GM12878 (cell line): Measurements from ENCODE around the gene KISS1R. TPM values are rescaled to one million over a fixed set of nuclear protein-coding genes. Genes with fewer than 3 reads are reported as not detected.
"Not testable (repeated sequence)": the region's sequence is repeated elsewhere in the genome, so short reads cannot be mapped to it uniquely, and the experiment has no call there.

Experiments
- ATAC-seq: fragments of 200-7000 bp; cut with Tn5 transposase; 3 replicates; pipeline ENCODE4 v1.9.1; 2020; ENCODE audit warnings: mild to moderate bottlenecking, moderate library complexity
- BruUV-seq: library from RNA; stranded (reverse); fragments of 400-500 nt; replicated peaks from 2 replicates; lab custom pipeline; 2021; lab: Mats Ljungman, UMichigan
- CTCF ChIA-PET: fragments of 300-600 bp; sonication (Branson Sonifier 250); formaldehyde crosslinking; extraction: SDS; loops from one replicate; lab custom pipeline; 2021; ENCODE audit warnings: inconsistent platforms; lab: Yijun Ruan, JAX
- POLR2A ChIA-PET: fragments of 350-600 bp; formaldehyde crosslinking; extraction: SDS; loops from one replicate; lab custom pipeline; 2021; ENCODE audit warnings: inconsistent platforms; lab: Charles Lee
- RAD21 ChIA-PET: fragments of 300-600 bp; sonication (Branson Sonifier 250); formaldehyde crosslinking; loops from one replicate; lab custom pipeline; 2023; ENCODE audit warnings: antibody characterized with exemption; ENCODE audit not compliant: unreplicated experiment; lab: Charles Lee
- SMC1A ChIA-PET: fragments of 300-600 bp; sonication (Branson Sonifier 250); formaldehyde crosslinking; loops from one replicate; lab custom pipeline; 2023; ENCODE audit not compliant: unreplicated experiment, uncharacterized antibody; lab: Charles Lee
- DNase-seq: peaks from one replicate; pipeline ENCODE4 v3.0.0-alpha.2; 2011; ENCODE audit warnings: low read depth, low spot score
- FAIRE-seq: peaks from 3 replicates; lab custom pipeline; 2011; peaks lifted over from hg19 to GRCh38; lab: Jason Lieb, UNC
- H2AFZ ChIP-seq: 2 replicates; pipeline ENCODE4 v1.6.0; 2011; ENCODE audit warnings: low read depth, low read length, control low read depth; ENCODE audit not compliant: control insufficient read depth
- H3K27ac ChIP-seq: 2 replicates; pipeline ENCODE4 v1.5.1; 2011; ENCODE audit warnings: control low read depth; ENCODE audit not compliant: control insufficient read depth, insufficient read depth
- H3K27me3 ChIP-seq, 2 experiments: replicated peaks in 1 of 2; 2 replicates each; pipeline versions ENCODE4 v1.6.0 to v1.6.1; 2011; ENCODE audit warnings: low read length in 1 of 2; ENCODE audit not compliant: control insufficient read depth in 2 of 2, insufficient read depth in 2 of 2
- H3K36me3 ChIP-seq, 2 experiments: 2 replicates each; pipeline ENCODE4 v1.5.1; 2011; ENCODE audit warnings: low read length in 1 of 2; ENCODE audit not compliant: control insufficient read depth in 2 of 2, insufficient read depth in 2 of 2
- H3K4me1 ChIP-seq: 2 replicates; pipeline ENCODE4 v1.6.1; 2011; ENCODE audit warnings: mild to moderate bottlenecking, low read length, moderate library complexity, mixed read lengths; ENCODE audit not compliant: control insufficient read depth, insufficient read depth
- H3K4me2 ChIP-seq: 2 replicates; pipeline ENCODE4 v1.6.0; 2011; ENCODE audit warnings: control low read depth; ENCODE audit not compliant: control insufficient read depth, insufficient read depth
- H3K4me3 ChIP-seq: fragments of 200-600 bp; sonication (generic); 2 replicates; pipeline ENCODE4 v1.5.1; 2016
- H3K79me2 ChIP-seq: 2 replicates; pipeline ENCODE4 v1.6.0; 2011; ENCODE audit warnings: low read length; ENCODE audit not compliant: control insufficient read depth, insufficient read depth
- H3K9ac ChIP-seq: 2 replicates; pipeline ENCODE4 v1.8.0; 2011; ENCODE audit warnings: low read length, control low read depth, mixed read lengths; ENCODE audit not compliant: control insufficient read depth, insufficient read depth
- H3K9me3 ChIP-seq: replicated peaks from 3 replicates; pipeline ENCODE4 v1.5.1; 2011; ENCODE audit warnings: mild to moderate bottlenecking, low read length; ENCODE audit not compliant: control insufficient read depth, insufficient read depth
- H4K20me1 ChIP-seq: 2 replicates; pipeline ENCODE4 v1.6.0; 2011; ENCODE audit not compliant: control insufficient read depth, insufficient read depth
- BHLHE40 ChIP-seq, 2 experiments: fragments of 450-650 bp in 1 of 2; IDR thresholded peaks; 2 replicates each; pipeline ENCODE4 v1.6.1; 2011 to 2017; ENCODE audit warnings: low read depth in 2 of 2, borderline replicate concordance in 1 of 2, improper control_type of control experiment in 1 of 2, low read length in 1 of 2, mild to moderate bottlenecking in 1 of 2
- POLR2A ChIP-seq: IDR thresholded peaks from 2 replicates; pipeline ENCODE4 v1.6.1; 2011; ENCODE audit warnings: low read depth, mild to moderate bottlenecking, low read length
- WGBS: methylation state at CpG from one replicate; pipeline ENCODE4 v1.1.6; 2016; ENCODE audit warnings: low lambda C conversion rate; ENCODE audit not compliant: insufficient replicate concordance, insufficient coverage; ENCODE audit errors: missing lambda C conversion rate; 5-methylcytosine and 5-hydroxymethylcytosine counted together
- in situ Hi-C: fragments of 300-500 bp; cut with MboI; formaldehyde crosslinking; loops from 9 replicates; pipeline ENCODE4 v1.14.3; 2018; ENCODE audit warnings: mixed read lengths
- intact Hi-C: fragments of 100-400 bp; cut with micrococcal nuclease; formaldehyde crosslinking; loops from one replicate; pipeline ENCODE4 v1.14.2; 2022; ENCODE audit not compliant: unreplicated experiment
- polyA plus RNA-seq, 11 experiments: library from polyadenylated mRNA; depleted of rRNA in 4 of 11; unstranded in 6 of 11; stranded (reverse) in 5 of 11; fragments of >200 nt; fragmentation: Nextera tagmentation in 4 of 11; fragmentation: Illumina TruSeq in 1 of 11; extraction: Ambion mirVana in 4 of 11; extraction: Trizol in 1 of 11; gene quantifications; 1 replicate in 1 of 11; 2 replicates in 10 of 11; pipeline versions ENCODE4 v1.2.1 to v1.2.3, GENCODE V29; 2011 to 2016; ENCODE audit warnings: inconsistent platforms in 2 of 11, missing spikeins in 2 of 11, low read depth in 1 of 11
- total RNA-seq, 4 experiments: library from RNA; depleted of rRNA in 3 of 4; stranded (reverse); fragments of >200 nt in 3 of 4; fragmentation: Illumina TruSeq in 1 of 4; extraction: Trizol in 1 of 4; gene quantifications; 2 replicates each; pipeline versions ENCODE4 v1.2.1 to v1.2.3, GENCODE V29; 2013 to 2021

Gene KISS1R
- total and polyA plus RNA-seq, 10 of the 15 experiments (the other 5 are each of a cell fraction or from before 2014, with no cell fraction given): 0.13 to 2.7 (median 1.4) TPM; not detected in 3

GRCh38 chr19:876780-877314 is 40.3 kb upstream of the KISS1R start:
- POLR2A ChIA-PET: interaction anchor here (0.6 to 1.5 kb wide), 2 partner anchors 12 to 32 kb away, joined by 3 read pairs; no protein-coding TSS in a partner anchor
- no TSS peak for BruUV-seq
- SMC1A ChIA-PET: no interaction called here
- Histone ChIP-seq H3K9ac (no peak overlapping the region), H3K27ac (no peak overlapping the region), H3K4me3 (no peak overlapping the region), H3K36me3 (no peaks in the 10 kb centered on the region; a peak in 1 of 4 replicates), H3K4me1 (no peaks in the 10 kb centered on the region), H3K27me3 (no peaks in the 10 kb centered on the region), H2AFZ (no peak overlapping the region), H3K9me3 (no peaks in the 10 kb centered on the region; the same call in 2 of the 3 replicates), H3K79me2 (no peaks in the 10 kb centered on the region), H3K4me2 (no peak overlapping the region), H4K20me1 (no peaks in the 10 kb centered on the region)
- intact Hi-C loops: no loop called here
- no peak for DNase-seq
- no peak for ATAC-seq
- FAIRE-seq: no peak
- CTCF ChIA-PET: no interaction called here
- WGBS: 69% methylated on average over 21 of the region's 29 CpGs
- 0 out of 2 replicates have a peak, but pooled peaks have one; percentile 12 for TF ChIP-seq POLR2A
- no peak for TF ChIP-seq BHLHE40 (IDR thresholded peaks at IDR 0.05; ENCODE audit: borderline replicate concordance in 1 of 2, low read depth in 2 of 2, low read length in 1 of 2)
- RAD21 ChIA-PET: no interaction called here
- in situ Hi-C loops: no loop called here

- H3K9me3 ChIP-seq, H3K36me3 ChIP-seq, H3K27ac ChIP-seq, FAIRE-seq, H2AFZ ChIP-seq, ATAC-seq, in situ Hi-C loops, H3K4me1 ChIP-seq, H3K27me3 ChIP-seq, H3K4me2 ChIP-seq, SMC1A ChIA-PET, H3K79me2 ChIP-seq, H3K9ac ChIP-seq, H3K4me3 ChIP-seq, DNase-seq, H4K20me1 ChIP-seq, intact Hi-C loops, BruUV-seq: not testable (repeated sequence)
- CTCF ChIA-PET: interaction anchor here (1.2 kb wide), 1 partner anchor 15 kb away, joined by 4 read pairs; no protein-coding TSS in a partner anchor
- 92% methylated on average over 7 of the region's 23 CpGs for WGBS
- POLR2A ChIA-PET: interaction anchor here (1.0 kb wide), 2 partner anchors 15 to 29 kb away, joined by 3 read pairs; no protein-coding TSS in a partner anchor
- RAD21 ChIA-PET: interaction anchor here (1.1 kb wide), 1 partner anchor 15 kb away, joined by 3 read pairs; the partner anchor contains the start of gene RNU6-9
Observed at GRCh38 chr19:877992-878660, 39.0 kb upstream of the KISS1R start.

DNA sequence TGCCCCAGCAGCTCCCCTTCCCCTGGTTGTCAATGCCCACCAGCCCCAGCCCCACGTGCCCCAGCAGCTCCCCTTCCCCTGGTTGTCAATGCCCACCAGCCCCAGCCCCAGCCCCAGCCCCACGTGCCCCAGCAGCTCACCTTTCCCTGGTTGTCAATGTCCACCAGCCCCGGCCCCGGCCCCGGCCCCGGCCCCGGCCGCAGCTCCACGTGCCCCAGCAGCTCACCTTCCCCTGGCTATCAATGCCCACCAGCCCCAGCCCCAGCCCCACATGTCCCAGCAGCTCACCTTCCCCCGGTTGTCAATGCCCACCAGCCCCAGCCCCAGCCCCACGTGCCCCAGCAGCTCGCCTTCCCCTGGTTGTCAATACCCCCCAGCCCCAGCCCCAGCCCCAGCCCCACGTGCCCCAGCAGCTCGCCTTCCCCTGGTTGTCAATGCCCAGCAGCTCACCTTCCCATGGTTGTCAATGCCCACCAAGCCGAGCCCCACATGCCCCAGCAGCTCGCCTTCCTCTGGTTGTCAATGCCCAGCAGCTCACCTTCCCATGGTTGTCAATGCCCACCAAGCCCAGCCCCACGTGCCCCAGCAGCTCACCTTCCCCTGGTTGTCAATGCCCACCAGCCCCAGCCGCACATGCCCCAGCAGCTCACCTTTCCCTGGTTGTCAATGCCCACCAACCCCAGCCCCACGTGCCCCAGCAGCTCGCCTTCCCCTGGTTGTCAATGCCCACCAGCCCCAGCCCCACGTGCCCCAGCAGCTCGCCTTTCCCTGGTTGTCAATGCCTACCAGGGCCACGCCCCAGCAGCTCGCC is 38.2 kb upstream of the KISS1R start:
- CTCF ChIA-PET: interaction anchor here (1.2 kb wide), 1 partner anchor 15 kb away, joined by 4 read pairs; no protein-coding TSS in a partner anchor

More for the DNA sequence above, 38.2 kb upstream of the KISS1R start:
- ChIA-PET SMC1A (interaction anchor here (1.0 kb wide), 1 partner anchor 23 kb away, joined by 3 read pairs; no protein-coding TSS in a partner anchor), POLR2A (interaction anchor here (1.0 kb wide), 1 partner anchor 28 kb away, joined by 3 read pairs; no protein-coding TSS in a partner anchor)
- DNase-seq, H3K9me3 ChIP-seq, H2AFZ ChIP-seq, H3K27me3 ChIP-seq, in situ Hi-C loops, RAD21 ChIA-PET, H3K27ac ChIP-seq, H3K79me2 ChIP-seq, H3K4me2 ChIP-seq, intact Hi-C loops, ATAC-seq, H4K20me1 ChIP-seq, BruUV-seq, FAIRE-seq, H3K9ac ChIP-seq, H3K36me3 ChIP-seq, H3K4me3 ChIP-seq, H3K4me1 ChIP-seq: not testable (repeated sequence)
- WGBS: 71% methylated on average over 13 of the region's 24 CpGs
